ENCODE measurements around the gene NHSL1. TPM values are rescaled to one million over a fixed set of nuclear protein-coding genes. Genes with fewer than 3 reads are reported as not detected.

The NHSL1 gene
- total RNA-seq, 1 donor from 2014 or later, result 45.1 TPM

DNA sequence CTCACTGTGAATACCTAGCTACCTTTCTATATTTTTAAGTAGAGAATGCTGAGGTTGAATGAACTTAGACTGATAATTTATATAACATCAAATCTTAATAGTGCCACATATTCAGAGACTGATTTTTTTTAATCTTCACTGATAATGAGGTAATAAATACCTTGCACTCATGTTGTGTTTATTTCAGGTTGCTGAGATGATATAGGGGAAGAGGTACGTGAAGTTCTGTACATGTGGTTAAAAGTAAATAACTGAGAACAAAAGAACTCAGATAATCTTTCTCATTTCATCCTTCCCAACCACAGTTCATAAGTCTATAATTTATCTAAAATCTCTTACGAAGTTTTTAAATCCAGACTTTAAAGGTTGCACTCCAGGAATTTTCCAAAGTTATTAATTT, 6.4 kb downstream of the NHSL1 start:
- DNase-seq, result no peak

- DNase-seq, result no peak
These were observed 7.2 kb downstream of the NHSL1 start for GRCh38 chr6:138492113-138492512.

GRCh38 chr6:138491017-138491416, 8.3 kb downstream of the NHSL1 start:
- DNase-seq, result no peak

DNA sequence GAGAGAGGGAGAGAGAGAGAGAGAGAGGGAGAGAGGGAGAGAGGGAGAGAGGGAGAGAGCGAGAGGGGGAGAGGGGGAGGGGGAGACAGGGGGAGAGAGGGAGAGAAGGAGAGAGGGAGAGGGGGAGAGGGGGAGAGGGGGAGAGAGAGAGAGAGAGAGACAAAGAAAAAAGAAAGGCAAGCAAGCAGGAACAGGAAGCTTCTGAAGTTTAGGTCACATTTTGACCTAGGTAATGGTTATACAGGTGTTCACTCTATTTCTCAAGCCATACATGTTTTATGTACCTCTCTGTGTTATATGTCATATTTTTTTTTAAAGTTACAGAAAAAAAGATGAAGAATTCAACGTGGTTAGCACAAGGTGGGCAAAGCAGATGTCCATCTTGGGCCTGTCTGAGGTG, 9.4 kb downstream of the NHSL1 start:
- no peak for DNase-seq

DNA sequence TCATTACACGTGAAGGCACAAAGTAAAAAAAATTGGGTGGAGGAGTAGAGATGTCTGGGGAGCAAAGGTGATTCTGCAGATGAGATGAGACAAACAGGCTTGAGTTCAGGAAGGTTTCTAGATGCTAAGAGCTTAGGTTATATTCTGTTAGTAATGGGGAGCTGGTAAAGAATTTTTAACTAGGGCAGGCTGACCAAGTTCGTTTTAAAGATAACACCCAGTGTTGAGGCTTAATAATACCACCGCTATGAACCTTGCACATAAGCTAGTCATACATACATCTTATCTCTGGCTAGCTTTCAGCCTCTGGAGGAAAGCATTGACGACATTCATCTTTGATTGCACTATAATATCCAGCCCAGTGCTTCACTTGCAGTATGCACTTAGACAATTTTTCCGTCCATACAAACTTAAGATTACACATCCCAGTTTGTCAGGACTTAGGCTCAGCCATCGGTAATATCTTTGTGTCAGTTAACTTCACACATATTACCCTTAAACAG, 12.1 kb downstream of the NHSL1 start:
- no peak for DNase-seq

DNA sequence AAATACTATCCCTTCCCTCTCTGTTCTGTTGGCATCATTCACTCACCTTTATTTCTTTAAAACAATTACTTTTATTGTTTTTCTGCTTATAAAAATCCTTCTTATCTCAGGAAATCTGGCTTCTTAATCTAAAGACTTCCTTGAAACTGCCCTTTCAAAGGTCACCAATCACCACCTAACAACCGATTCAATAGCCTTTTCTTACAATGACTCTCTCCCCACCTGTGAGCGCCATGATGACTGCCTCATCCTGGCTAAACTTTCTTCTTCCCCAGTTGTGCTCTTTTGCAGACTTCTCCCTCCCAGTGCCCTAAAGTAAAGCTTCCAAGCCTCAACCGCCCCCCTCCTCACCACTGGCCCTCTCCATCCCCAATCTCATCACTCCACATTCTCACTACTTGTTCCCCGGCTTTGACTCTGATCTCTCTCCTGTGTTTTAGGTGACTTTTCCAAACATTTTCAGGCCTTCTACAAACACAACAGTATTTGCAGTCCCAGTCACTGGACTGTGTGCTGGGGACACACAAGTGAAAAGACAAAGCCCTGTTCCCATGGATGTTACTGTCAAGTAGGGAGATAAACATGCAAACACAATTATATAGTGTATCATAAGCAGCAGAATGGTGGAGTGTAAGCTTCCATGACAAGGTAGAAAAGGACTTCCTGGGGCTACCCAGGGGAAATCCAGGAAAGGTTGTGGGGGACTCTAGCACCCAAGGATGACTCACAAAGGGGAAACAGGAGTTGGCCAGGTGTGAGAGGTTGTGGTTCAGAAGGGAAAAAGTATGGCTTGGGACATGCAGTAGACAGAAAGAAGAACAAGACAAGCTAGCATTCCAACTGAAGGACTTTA, 12.8 kb downstream of the NHSL1 start:
- peak; percentile 53 for DNase-seq

DNA sequence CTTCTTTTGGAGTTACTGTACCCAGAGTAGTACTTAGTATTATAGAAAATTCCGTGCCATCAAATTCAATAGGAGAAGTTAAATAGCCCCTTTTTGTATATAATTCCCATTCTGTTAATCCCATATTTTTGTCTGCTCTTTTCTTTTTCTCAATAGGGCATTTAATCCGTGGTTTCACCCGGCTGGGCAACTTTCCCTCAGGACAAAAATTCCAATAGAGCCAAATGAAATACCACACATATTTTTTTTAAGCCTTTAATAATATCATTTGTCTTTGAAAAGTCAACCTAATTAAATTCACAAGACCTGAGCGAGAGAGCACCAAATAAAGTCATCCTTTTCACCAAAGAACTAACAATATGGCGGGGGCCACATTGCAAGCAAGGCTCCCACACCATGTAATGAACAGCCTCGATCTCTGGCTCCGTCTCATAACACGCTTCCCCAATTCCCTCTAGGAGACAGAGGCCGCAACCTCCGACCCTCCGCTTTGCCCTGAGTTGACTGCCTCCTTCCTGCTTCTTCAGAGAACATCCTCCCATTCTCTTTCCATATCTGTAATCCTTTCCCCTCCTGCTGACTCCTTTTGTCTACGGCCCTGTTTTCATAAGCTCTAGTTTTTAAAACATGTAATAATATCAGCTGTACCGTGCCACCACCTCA, 13.6 kb downstream of the NHSL1 start:
- DNase-seq, result peak; percentile 36

DNA sequence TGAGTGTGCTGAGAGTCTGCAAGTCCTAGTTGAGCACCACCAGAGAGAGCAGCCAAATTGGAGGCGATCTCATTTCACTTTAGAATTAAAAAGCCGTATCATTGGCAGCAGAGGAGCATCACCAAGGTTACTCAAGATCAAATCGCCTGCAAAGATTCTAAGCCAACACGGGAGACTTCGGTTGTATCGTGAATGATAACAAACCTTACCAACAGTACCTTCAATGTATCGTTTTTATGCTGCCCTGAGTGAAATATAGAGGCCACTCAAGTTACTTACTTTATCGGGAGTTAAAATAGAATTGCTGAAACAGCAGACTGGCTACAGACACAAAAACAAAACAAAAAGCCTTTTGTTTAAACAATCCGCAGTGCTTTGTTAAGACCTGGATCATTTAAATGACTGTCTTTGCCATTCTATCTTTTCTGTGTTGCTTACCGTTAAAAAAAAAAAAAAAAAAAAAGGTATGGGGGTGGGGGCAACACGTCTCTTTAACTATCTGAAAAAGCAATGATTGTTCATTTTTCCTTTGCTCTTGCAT, 14.2 kb downstream of the NHSL1 start:
- DNase-seq, result no peak

DNA sequence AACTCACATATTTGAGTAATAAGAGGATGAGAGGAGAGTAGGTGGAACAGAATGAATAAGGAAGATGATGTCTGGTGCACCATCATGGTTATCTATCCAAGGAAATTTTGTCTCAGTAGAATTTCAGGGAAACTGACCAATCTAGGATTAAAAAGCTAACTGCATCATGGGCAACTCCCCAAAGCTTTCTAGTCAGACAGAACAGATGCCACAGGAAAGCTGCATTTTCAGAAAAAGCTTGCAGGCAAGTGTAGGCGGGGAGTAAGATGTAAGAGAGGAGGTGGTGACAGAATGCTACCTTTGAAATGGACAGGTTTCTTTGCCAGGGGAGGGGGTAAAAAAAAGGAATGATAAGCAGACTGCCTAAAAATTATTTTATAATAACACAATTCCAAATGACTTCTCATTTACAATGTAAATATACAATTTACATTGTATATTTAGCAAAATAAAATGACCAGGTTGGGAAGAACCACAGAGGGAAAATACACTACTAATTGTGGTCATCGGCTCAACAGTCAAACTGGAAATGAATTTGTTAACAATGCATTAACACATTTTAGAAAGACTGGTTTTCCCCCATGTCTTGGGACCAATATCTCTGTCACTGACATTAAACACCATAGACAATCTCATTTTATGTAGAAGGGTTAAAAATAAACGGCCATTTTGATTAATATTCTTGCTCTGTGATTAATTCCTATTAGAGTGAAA, 15.1 kb downstream of the NHSL1 start:
- DNase-seq, result no peak

GRCh38 chr6:138482816-138483215, 16.5 kb downstream of the NHSL1 start:
- DNase-seq, result no peak

- no peak for DNase-seq
These were observed 18.9 kb downstream of the NHSL1 start for GRCh38 chr6:138480279-138480949.

DNA sequence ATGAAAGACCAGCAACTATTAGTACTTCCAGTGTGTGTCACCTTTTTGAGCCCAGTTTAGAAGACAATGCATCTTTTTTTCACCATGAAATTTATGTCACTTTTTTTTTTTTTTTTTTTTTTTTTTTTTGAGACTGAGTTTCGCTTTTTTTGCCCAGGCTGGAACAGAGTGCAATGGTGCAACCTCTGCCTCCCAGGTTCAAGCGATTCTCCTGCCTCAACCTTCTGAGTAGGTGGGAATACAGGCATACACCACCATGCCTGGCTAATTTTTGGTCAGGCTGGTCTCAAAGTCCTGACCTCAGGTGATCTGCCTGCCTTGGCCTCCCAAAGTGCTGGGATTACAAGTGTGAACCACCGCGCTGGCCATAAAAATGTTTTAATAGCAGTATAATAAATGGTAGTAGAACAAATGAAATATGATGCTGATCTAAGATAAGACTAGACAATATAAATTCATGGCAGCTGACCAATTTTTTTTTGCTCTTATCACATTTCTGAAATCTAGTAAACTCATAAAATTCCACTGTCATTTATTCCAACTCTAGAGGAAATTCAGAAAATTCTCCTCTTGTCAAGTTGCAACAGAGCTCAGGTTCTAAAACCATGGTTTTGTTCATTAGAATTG, 21.3 kb downstream of the NHSL1 start:
- peak; percentile 39 for DNase-seq

DNA sequence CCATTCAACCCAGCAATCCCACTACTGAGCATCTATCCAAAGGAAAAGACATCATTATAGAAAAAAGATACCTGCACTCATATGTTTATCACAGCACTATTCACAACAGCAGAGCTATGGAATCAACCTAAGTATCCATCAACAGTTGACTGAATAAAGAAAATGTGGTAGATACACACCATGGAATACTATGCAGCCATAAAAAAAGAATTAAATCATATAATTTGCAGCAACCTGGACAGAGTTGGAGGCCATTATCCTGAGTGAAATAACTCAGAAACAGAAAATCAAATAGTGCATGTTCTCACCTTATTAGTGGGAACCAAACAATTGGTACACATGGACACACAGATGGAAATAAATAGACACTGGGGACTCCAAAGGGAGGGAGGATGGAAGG, 23.2 kb downstream of the NHSL1 start:
- no peak for DNase-seq

GRCh38 chr6:138473144-138473543, 26.1 kb downstream of the NHSL1 start:
- DNase-seq, result no peak

- no peak for DNase-seq
These were observed 30.8 kb downstream of the NHSL1 start for GRCh38 chr6:138468320-138469015.

- no peak for DNase-seq
These were observed 31.4 kb downstream of the NHSL1 start for GRCh38 chr6:138467901-138468300.

DNA sequence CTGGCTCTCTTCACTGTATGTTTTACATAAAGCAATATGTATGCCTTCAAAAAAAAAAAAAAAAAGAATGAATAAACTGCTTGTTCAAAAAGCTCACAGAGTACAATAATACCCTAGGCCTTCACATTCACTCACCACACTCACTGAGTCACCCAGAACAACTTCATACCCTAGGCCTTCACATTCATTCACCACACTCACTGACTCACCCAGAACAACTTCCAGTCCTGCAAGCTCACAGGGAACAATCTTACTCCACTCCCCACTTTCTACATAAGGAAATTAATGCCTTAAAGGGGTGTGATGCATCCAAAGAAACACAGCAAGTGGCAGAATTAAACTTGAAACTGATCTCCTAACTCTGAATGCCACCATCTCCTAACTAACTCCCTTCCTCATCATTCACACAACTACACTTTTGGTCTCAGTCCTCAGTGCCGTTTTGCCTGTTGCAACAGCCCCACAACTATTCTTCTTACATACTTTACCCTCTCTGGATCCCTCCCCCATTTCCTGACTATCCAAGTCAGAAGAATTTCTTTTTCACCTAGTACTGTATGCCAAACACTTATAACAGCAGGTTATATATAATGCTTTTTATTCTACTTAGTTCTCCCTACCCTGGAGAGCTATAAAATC, 34.2 kb downstream of the NHSL1 start:
- peak; percentile 88 for DNase-seq

GRCh38 chr6:138464085-138464484, 35.2 kb downstream of the NHSL1 start:
- no peak for DNase-seq

- no peak for DNase-seq
These were observed 37.6 kb downstream of the NHSL1 start for GRCh38 chr6:138461647-138462046.

- DNase-seq, result peak; percentile 48
These were observed 42.9 kb downstream of the NHSL1 start for GRCh38 chr6:138456401-138456790.

Data from dermis blood vessel endothelial cell (primary cell).